B cell (primary cell): Measurements from ENCODE around the gene ZNF362.

Experiments used
- CTCF ChIP-seq: fragments of 200-600 bp; IDR thresholded peaks from one replicate; pipeline ENCODE4 v1.8.0; 2022; ENCODE audit warnings: antibody characterized with exemption, mild to moderate bottlenecking
- EZH2 ChIP-seq: IDR thresholded peaks from 2 replicates; pipeline ENCODE4 v1.6.1; 2012; ENCODE audit warnings: borderline replicate concordance, low read depth, mild to moderate bottlenecking, moderate library complexity, low read length; ENCODE audit not compliant: insufficient read depth, poor library complexity, severe bottlenecking

GRCh38 chr1:33275195-33275594 lies 18.9 kb downstream of the ZNF362 start:
- TF ChIP-seq CTCF (no peak), EZH2 (no peak)
